T-helper 17 cell (primary cell): ENCODE data around the gene RAB11FIP4. TPM values are rescaled to one million over a fixed set of nuclear protein-coding genes. Genes with fewer than 3 reads are reported as not detected.
"Not testable (repeated sequence)": the region's sequence is repeated elsewhere in the genome, so short reads cannot be mapped to it uniquely, and the experiment has no call there.

Experiments used
- ATAC-seq: fragments of 150-1000 bp; cut with Tn5 transposase; 2 replicates; pipeline ENCODE4 v1.10.0; 2021; ENCODE audit warnings: mild to moderate bottlenecking, moderate library complexity
- DNase-seq, 3 donors: peaks; one replicate each; pipeline versions ENCODE4 v3.0.0 to v3.0.0-alpha.2; 2020 to 2021
- H3K9me3 ChIP-seq: one replicate; pipeline ENCODE4 v1.7.0; 2013; ENCODE audit warnings: low read length, mild to moderate bottlenecking; ENCODE audit not compliant: control insufficient read depth, poor library complexity, severe bottlenecking
- H3K27ac Mint-ChIP-seq: one replicate; pipeline ENCODE4 v1.8.0; 2022; ENCODE audit warnings: mild to moderate bottlenecking, moderate library complexity, mixed read lengths
- H3K27me3 Mint-ChIP-seq: one replicate; pipeline ENCODE4 v1.8.0; 2022; ENCODE audit warnings: mixed read lengths
- H3K36me3 Mint-ChIP-seq: one replicate; pipeline ENCODE4 v1.8.0; 2022; ENCODE audit warnings: low read depth, mixed read lengths
- H3K4me1 Mint-ChIP-seq: one replicate; pipeline ENCODE4 v1.8.0; 2022; ENCODE audit warnings: mild to moderate bottlenecking, mixed read lengths
- H3K4me3 Mint-ChIP-seq: one replicate; pipeline ENCODE4 v1.8.0; 2022; ENCODE audit warnings: mild to moderate bottlenecking, moderate library complexity, mixed read lengths
- total RNA-seq, 4 donors: library from RNA in 2 of 4; stranded (reverse) in 2 of 4; gene quantifications; one replicate each; pipeline ENCODE4 v1.2.3 and lab custom pipeline; 2022 to 2026

RAB11FIP4 gene
- total RNA-seq (10 to 100 TPM; 47.4 to 61.9 TPM), total RNA-seq (lab: John Stamatoyannopoulos, UW) (77.2 to 92.4 reads per million in 2 donors)

GRCh38 chr17:31391496-31391949 is at the start of gene RAB11FIP4:
Gene RAB11FIP4, plus strand, starts transcription at chr17:31391675. Its CDS starts 178 bp downstream, at chr17:31391853.
- H3K27ac Mint-ChIP-seq, result no peak within 1 kb of the TSS
- H3K4me3 Mint-ChIP-seq, result peak within 1 kb of the TSS; percentile 86
- H3K4me1 Mint-ChIP-seq, result peaks cover 12% of the 10 kb centered on the region
- peaks cover 51% of the 10 kb centered on the region for H3K27me3 Mint-ChIP-seq
- H3K9me3 ChIP-seq, result no peaks in the 10 kb centered on the region
- H3K36me3 Mint-ChIP-seq, result peaks cover 10% of the 10 kb centered on the region
- ATAC-seq, result peak; percentile 69
- no peak for DNase-seq

- H3K27ac Mint-ChIP-seq, H3K36me3 Mint-ChIP-seq, H3K4me1 Mint-ChIP-seq, H3K9me3 ChIP-seq, H3K27me3 Mint-ChIP-seq, H3K4me3 Mint-ChIP-seq, ATAC-seq, DNase-seq: not testable (repeated sequence)
Measured at GRCh38 chr17:31345191-31345747, 46.2 kb upstream of the RAB11FIP4 start.

- peak overlapping the region; percentile 3 for H3K27ac Mint-ChIP-seq
- DNase-seq (no peak), ATAC-seq (no peak)
- H3K4me1 Mint-ChIP-seq, result peaks cover 3% of the 10 kb centered on the region
- no peaks in the 10 kb centered on the region for H3K9me3 ChIP-seq
- peaks cover 10% of the 10 kb centered on the region for H3K36me3 Mint-ChIP-seq
- H3K4me3 Mint-ChIP-seq, result no peak overlapping the region
- no peaks in the 10 kb centered on the region for H3K27me3 Mint-ChIP-seq
Measured at GRCh38 chr17:31349454-31349853, 42.0 kb upstream of the RAB11FIP4 start.

- Mint-ChIP-seq H3K27me3 (no peaks in the 10 kb centered on the region), H3K36me3 (peaks cover 18% of the 10 kb centered on the region)
Measured at GRCh38 chr17:31355935-31356334, 35.5 kb upstream of the RAB11FIP4 start.

GRCh38 chr17:31357091-31357490 is 34.4 kb upstream of the RAB11FIP4 start:
- DNase-seq (no peak), ATAC-seq (no peak)
- peaks cover 22% of the 10 kb centered on the region for H3K36me3 Mint-ChIP-seq
- no peaks in the 10 kb centered on the region for H3K9me3 ChIP-seq
- no peak overlapping the region for H3K4me3 Mint-ChIP-seq
- H3K27ac Mint-ChIP-seq, result no peak overlapping the region
- H3K27me3 Mint-ChIP-seq, result no peaks in the 10 kb centered on the region
- H3K4me1 Mint-ChIP-seq, result peaks cover 3% of the 10 kb centered on the region

More at GRCh38 chr17:31355935-31356334, 35.5 kb upstream of the RAB11FIP4 start:
- H3K4me3 Mint-ChIP-seq, result no peak overlapping the region
- no peaks in the 10 kb centered on the region for H3K9me3 ChIP-seq
- H3K4me1 Mint-ChIP-seq, result peaks cover 3% of the 10 kb centered on the region
- no peak overlapping the region for H3K27ac Mint-ChIP-seq
- DNase-seq (no peak), ATAC-seq (no peak)

- no peak for DNase-seq
- no peak for ATAC-seq
- no peak overlapping the region for H3K4me3 Mint-ChIP-seq
- H3K36me3 Mint-ChIP-seq, result peaks cover 24% of the 10 kb centered on the region
- peaks cover 3% of the 10 kb centered on the region for H3K4me1 Mint-ChIP-seq
- H3K9me3 ChIP-seq, result no peaks in the 10 kb centered on the region
- H3K27ac Mint-ChIP-seq, result no peak overlapping the region
- no peaks in the 10 kb centered on the region for H3K27me3 Mint-ChIP-seq
Measured at GRCh38 chr17:31357839-31358394, 33.6 kb upstream of the RAB11FIP4 start.

GRCh38 chr17:31364012-31364411 is 27.5 kb upstream of the RAB11FIP4 start:
- H3K4me1 Mint-ChIP-seq, result no peaks in the 10 kb centered on the region
- DNase-seq (no peak), ATAC-seq (no peak)
- H3K27me3 Mint-ChIP-seq, result no peaks in the 10 kb centered on the region
- no peak overlapping the region for H3K27ac Mint-ChIP-seq
- H3K4me3 Mint-ChIP-seq, result no peak overlapping the region
- H3K9me3 ChIP-seq, result no peaks in the 10 kb centered on the region
- peaks cover 12% of the 10 kb centered on the region for H3K36me3 Mint-ChIP-seq

GRCh38 chr17:31366088-31366487 is 25.4 kb upstream of the RAB11FIP4 start:
- no peak overlapping the region for H3K27ac Mint-ChIP-seq
- H3K36me3 Mint-ChIP-seq, result peaks cover 4% of the 10 kb centered on the region
- no peaks in the 10 kb centered on the region for H3K9me3 ChIP-seq
- no peak overlapping the region for H3K4me3 Mint-ChIP-seq
- H3K4me1 Mint-ChIP-seq, result peaks cover under 1% of the 10 kb centered on the region
- DNase-seq (no peak), ATAC-seq (no peak)
- no peaks in the 10 kb centered on the region for H3K27me3 Mint-ChIP-seq

GRCh38 chr17:31369266-31369665 is 22.2 kb upstream of the RAB11FIP4 start:
- Mint-ChIP-seq H3K36me3 (peaks cover 2% of the 10 kb centered on the region), H3K4me1 (peaks cover 13% of the 10 kb centered on the region), H3K27me3 (no peaks in the 10 kb centered on the region), H3K27ac (no peak overlapping the region), H3K4me3 (no peak overlapping the region)
- DNase-seq (no peak), ATAC-seq (no peak)
- no peaks in the 10 kb centered on the region for H3K9me3 ChIP-seq

GRCh38 chr17:31371511-31372097 is 19.9 kb upstream of the RAB11FIP4 start:
- Mint-ChIP-seq H3K27me3 (no peaks in the 10 kb centered on the region), H3K36me3 (peaks cover 2% of the 10 kb centered on the region), H3K4me1 (peaks cover 13% of the 10 kb centered on the region), H3K4me3 (no peak overlapping the region), H3K27ac (no peak overlapping the region)
- no peak for ATAC-seq
- no peaks in the 10 kb centered on the region for H3K9me3 ChIP-seq
- no peak for DNase-seq

GRCh38 chr17:31373150-31374093 is 18.1 kb upstream of the RAB11FIP4 start:
- DNase-seq (no peak), ATAC-seq (peak; percentile 86)
- no peaks in the 10 kb centered on the region for H3K27me3 Mint-ChIP-seq
- peaks cover 13% of the 10 kb centered on the region for H3K4me1 Mint-ChIP-seq
- H3K4me3 Mint-ChIP-seq, result no peak overlapping the region
- no peak overlapping the region for H3K27ac Mint-ChIP-seq
- H3K9me3 ChIP-seq, result no peaks in the 10 kb centered on the region
- peaks cover 2% of the 10 kb centered on the region for H3K36me3 Mint-ChIP-seq

GRCh38 chr17:31374094-31374447 is 17.4 kb upstream of the RAB11FIP4 start:
- DNase-seq (no peak), ATAC-seq (no peak)
- H3K36me3 Mint-ChIP-seq, result peaks cover 2% of the 10 kb centered on the region
- no peaks in the 10 kb centered on the region for H3K9me3 ChIP-seq
- no peak overlapping the region for H3K27ac Mint-ChIP-seq
- H3K4me3 Mint-ChIP-seq, result no peak overlapping the region
- peaks cover 13% of the 10 kb centered on the region for H3K4me1 Mint-ChIP-seq
- no peaks in the 10 kb centered on the region for H3K27me3 Mint-ChIP-seq

- H3K36me3 Mint-ChIP-seq, result peaks cover 2% of the 10 kb centered on the region
Measured at GRCh38 chr17:31374503-31374902, 17.0 kb upstream of the RAB11FIP4 start.

More at GRCh38 chr17:31374503-31374902, 17.0 kb upstream of the RAB11FIP4 start:
- H3K9me3 ChIP-seq, result no peaks in the 10 kb centered on the region
- Mint-ChIP-seq H3K27ac (no peak overlapping the region), H3K27me3 (no peaks in the 10 kb centered on the region), H3K4me1 (peaks cover 13% of the 10 kb centered on the region), H3K4me3 (no peak overlapping the region)
- DNase-seq, result no peak
- ATAC-seq, result no peak
